GM12864 (cell line): ENCODE measurements around the gene ITGB7.

Source experiments
- DNase-seq: peaks from one replicate; pipeline ENCODE4 v3.0.0-alpha.2; 2011; ENCODE audit warnings: low read depth
- H3K4me3 ChIP-seq: 2 replicates; pipeline ENCODE4 v1.5.1; 2011; ENCODE audit warnings: mild to moderate bottlenecking, low read depth, low read length, control low read depth
- CTCF ChIP-seq: IDR thresholded peaks from 2 replicates; pipeline ENCODE4 v1.5.1; 2011; ENCODE audit warnings: low read depth, mild to moderate bottlenecking, moderate library complexity, low read length, control low read depth, inconsistent platforms; ENCODE audit errors: missing control alignments

ITGB7 gene

GRCh38 chr12:53245286-53245685, 38.2 kb upstream of the ITGB7 start:
- H3K4me3 ChIP-seq, result no peak overlapping the region
- TF ChIP-seq CTCF, result no peak
- no peak for DNase-seq

- DNase-seq, result no peak
- no peak overlapping the region for H3K4me3 ChIP-seq
- TF ChIP-seq CTCF, result no peak
Measured at GRCh38 chr12:53244337-53244736, 37.3 kb upstream of the ITGB7 start.

GRCh38 chr12:53241623-53242412, 34.8 kb upstream of the ITGB7 start:
- DNase-seq, result no peak
- TF ChIP-seq CTCF, result no peak
- no peak overlapping the region for H3K4me3 ChIP-seq

- H3K4me3 ChIP-seq, result no peak overlapping the region
- DNase-seq, result no peak
- TF ChIP-seq CTCF, result no peak
Measured at GRCh38 chr12:53239643-53240258, 32.7 kb upstream of the ITGB7 start.

- TF ChIP-seq CTCF, result no peak
- no peak overlapping the region for H3K4me3 ChIP-seq
- DNase-seq, result no peak
Measured at GRCh38 chr12:53236443-53237111, 29.5 kb upstream of the ITGB7 start.

GRCh38 chr12:53235742-53236442, 28.8 kb upstream of the ITGB7 start:
- DNase-seq, result no peak
- H3K4me3 ChIP-seq, result no peak overlapping the region
- TF ChIP-seq CTCF, result no peak
